Tibial nerve (tissue), 4 donors: ENCODE results near the gene EXOC3L1. TPM values are rescaled to one million over a fixed set of nuclear protein-coding genes. Genes with fewer than 3 reads are reported as not detected.

ENCODE experiments used
- DNase-seq, 2 donors: peaks; one replicate each; pipeline ENCODE4 v3.0.0-alpha.2; 2019; ENCODE audit warnings: low spot score in 2 of 2
- H3K27ac ChIP-seq, 4 donors: fragments of 200-600 bp; sonication (generic) in 3 of 4; one replicate each; pipeline ENCODE4 v1.5.1; 2017 to 2019; ENCODE audit warnings: mild to moderate bottlenecking in 1 of 4
- H3K27me3 ChIP-seq, 2 donors: fragments of 200-600 bp; sonication (generic) in 1 of 2; one replicate each; pipeline versions ENCODE4 v1.5.1 to v1.6.0; 2017 to 2019
- H3K36me3 ChIP-seq, 3 donors: fragments of 200-600 bp; sonication (generic); one replicate each; pipeline ENCODE4 v1.5.1; 2018 to 2019
- H3K4me1 ChIP-seq, 4 donors: fragments of 200-600 bp; sonication (generic) in 3 of 4; one replicate each; pipeline ENCODE4 v1.5.1; 2017 to 2019
- H3K4me3 ChIP-seq, 4 donors: fragments of 200-600 bp; sonication (generic) in 3 of 4; one replicate each; pipeline ENCODE4 v1.5.1; 2017 to 2019; ENCODE audit warnings: mild to moderate bottlenecking in 1 of 4, moderate library complexity in 1 of 4
- H3K9me3 ChIP-seq, 4 donors: fragments of 200-600 bp; sonication (generic) in 3 of 4; one replicate each; pipeline ENCODE4 v1.5.1; 2017 to 2019
- EP300 ChIP-seq, 2 donors: sonication (generic); formaldehyde crosslinking; IDR thresholded peaks; one replicate each; pipeline ENCODE4 v1.6.1; 2017; ENCODE audit warnings: antibody characterized with exemption in 2 of 2, mild to moderate bottlenecking in 1 of 2
- POLR2A ChIP-seq, 2 donors: fragments of 450-650 bp; IDR thresholded peaks; one replicate each; pipeline ENCODE4 v1.6.1; 2017; ENCODE audit warnings: antibody characterized with exemption in 2 of 2, mild to moderate bottlenecking in 2 of 2, moderate library complexity in 2 of 2
- whole genome bisulfite sequencing, 2 donors: methylation state at CpG; one replicate each; pipeline ENCODE4 v1.1.5; 2018; 5-methylcytosine and 5-hydroxymethylcytosine counted together
- total RNA-seq, 4 donors: library from RNA; depleted of rRNA; stranded (reverse); fragments of >200 nt; gene quantifications; one replicate each; pipeline ENCODE4 v1.1.0, GENCODE V29; 2016
- TF ChIP-seq, protein P1 (sequence below), 5 experiments: fragments of 200-600 bp in 3 of 5; fragments of 450-650 bp in 2 of 5; sonication (generic) in 3 of 5; IDR thresholded peaks; one replicate each; pipeline ENCODE4 v1.5.1; 2016 to 2019; ENCODE audit warnings: antibody characterized with exemption in 5 of 5, mild to moderate bottlenecking in 3 of 5, moderate library complexity in 2 of 5

The EXOC3L1 gene
- total RNA-seq, 4 donors from 2014 or later, result 0.66 to 3.9 (median 2.6) TPM

DNA sequence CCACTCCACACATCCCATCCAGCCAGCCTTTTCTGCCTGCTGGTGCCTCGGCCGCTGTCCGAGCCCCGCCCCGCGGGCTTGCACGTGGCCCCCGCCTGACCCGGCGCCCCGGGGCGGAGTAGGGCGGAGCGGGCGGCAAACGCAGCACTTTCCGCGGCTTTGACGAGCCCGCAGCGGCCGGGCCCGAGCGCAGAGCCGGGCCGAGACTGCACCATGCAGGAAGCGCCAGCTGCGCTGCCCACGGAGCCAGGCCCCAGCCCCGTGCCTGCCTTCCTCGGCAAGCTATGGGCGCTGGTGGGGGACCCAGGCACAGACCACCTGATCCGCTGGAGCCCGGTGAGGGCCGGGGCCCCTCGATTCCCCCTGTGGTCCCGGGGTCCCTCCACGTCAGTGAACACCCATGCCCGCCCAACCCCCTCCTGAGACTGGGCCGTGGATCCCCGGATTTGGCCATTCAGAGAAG, 25.3 kb downstream of the EXOC3L1 start, which contains the start of gene HSF4:
HSF4 (plus strand) TSS at position 147 of the 463 bp plus-strand sequence; CDS start at position 214, 67 bp downstream.
- TF ChIP-seq POLR2A (IDR thresholded peaks at IDR 0.05) (peak in 1 of 2 donors; percentile 57), EP300 (IDR thresholded peaks at IDR 0.05) (peak in 1 of 2 donors; percentile 33)
- TF ChIP-seq, protein P1, sequence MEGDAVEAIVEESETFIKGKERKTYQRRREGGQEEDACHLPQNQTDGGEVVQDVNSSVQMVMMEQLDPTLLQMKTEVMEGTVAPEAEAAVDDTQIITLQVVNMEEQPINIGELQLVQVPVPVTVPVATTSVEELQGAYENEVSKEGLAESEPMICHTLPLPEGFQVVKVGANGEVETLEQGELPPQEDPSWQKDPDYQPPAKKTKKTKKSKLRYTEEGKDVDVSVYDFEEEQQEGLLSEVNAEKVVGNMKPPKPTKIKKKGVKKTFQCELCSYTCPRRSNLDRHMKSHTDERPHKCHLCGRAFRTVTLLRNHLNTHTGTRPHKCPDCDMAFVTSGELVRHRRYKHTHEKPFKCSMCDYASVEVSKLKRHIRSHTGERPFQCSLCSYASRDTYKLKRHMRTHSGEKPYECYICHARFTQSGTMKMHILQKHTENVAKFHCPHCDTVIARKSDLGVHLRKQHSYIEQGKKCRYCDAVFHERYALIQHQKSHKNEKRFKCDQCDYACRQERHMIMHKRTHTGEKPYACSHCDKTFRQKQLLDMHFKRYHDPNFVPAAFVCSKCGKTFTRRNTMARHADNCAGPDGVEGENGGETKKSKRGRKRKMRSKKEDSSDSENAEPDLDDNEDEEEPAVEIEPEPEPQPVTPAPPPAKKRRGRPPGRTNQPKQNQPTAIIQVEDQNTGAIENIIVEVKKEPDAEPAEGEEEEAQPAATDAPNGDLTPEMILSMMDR (IDR thresholded peaks at IDR 0.05), result no peak
- Histone ChIP-seq H3K36me3 (no peaks in the 10 kb centered on the region), H3K4me3 (peak within 1 kb of the TSS; percentile 24 to 49 (median 27)), H3K27me3 (peaks cover 0 to 68% of the 10 kb centered on the region in 2 donors), H3K9me3 (no peaks in the 10 kb centered on the region), H3K4me1 (peaks cover 0 to 76% (median 42%) of the 10 kb centered on the region in 4 donors), H3K27ac (peak within 1 kb of the TSS; percentile 58 to 78 (median 66))
- 0 to 1% methylated on average over 4 to 21 of the region's 41 CpGs for WGBS, 2 donors
- peak in 1 of 2 donors; percentile 31 for DNase-seq

DNA sequence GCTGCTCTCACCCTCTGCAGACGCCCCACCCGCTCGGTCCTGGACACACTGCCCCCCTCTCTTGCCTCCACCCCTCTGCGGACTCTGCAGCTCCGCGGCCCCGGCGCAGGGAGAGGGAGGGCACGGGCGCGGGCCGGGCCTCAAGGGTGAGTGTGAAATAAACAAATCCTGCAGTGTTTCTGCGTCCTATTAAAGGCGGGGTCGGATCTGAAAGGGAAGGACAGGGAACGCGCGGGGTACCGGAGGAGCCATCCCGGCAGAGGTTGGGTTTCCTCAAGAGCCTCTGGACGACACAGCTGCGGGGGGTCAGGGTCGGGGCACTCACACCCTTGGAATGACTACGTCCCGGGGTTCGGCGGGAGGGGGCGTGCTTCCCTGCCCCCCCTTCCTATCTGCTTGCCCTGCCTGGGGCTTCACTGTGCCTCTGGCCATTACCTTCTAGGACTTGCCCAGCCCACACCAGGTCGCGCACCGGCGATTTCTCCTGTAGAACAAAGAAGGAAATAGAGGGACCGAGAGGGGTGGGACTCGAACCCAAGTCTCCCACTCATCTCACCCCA, 25.9 kb downstream of the EXOC3L1 start:
- 1 to 6% methylated on average over 24 to 27 of the region's 34 CpGs for WGBS, 2 donors
- Histone ChIP-seq H3K4me3 (peak overlapping the region; percentile 24 to 49 (median 27)), H3K9me3 (no peaks in the 10 kb centered on the region), H3K27ac (peak overlapping the region; percentile 56 to 78 (median 60)), H3K4me1 (peaks cover 0 to 74% (median 38%) of the 10 kb centered on the region in 4 donors), H3K36me3 (no peaks in the 10 kb centered on the region), H3K27me3 (peaks cover 0 to 68% of the 10 kb centered on the region in 2 donors)
- TF ChIP-seq POLR2A (IDR thresholded peaks at IDR 0.05), result no peak
- TF ChIP-seq, protein P1 (IDR thresholded peaks at IDR 0.05), result no peak
- DNase-seq, result no peak

DNA sequence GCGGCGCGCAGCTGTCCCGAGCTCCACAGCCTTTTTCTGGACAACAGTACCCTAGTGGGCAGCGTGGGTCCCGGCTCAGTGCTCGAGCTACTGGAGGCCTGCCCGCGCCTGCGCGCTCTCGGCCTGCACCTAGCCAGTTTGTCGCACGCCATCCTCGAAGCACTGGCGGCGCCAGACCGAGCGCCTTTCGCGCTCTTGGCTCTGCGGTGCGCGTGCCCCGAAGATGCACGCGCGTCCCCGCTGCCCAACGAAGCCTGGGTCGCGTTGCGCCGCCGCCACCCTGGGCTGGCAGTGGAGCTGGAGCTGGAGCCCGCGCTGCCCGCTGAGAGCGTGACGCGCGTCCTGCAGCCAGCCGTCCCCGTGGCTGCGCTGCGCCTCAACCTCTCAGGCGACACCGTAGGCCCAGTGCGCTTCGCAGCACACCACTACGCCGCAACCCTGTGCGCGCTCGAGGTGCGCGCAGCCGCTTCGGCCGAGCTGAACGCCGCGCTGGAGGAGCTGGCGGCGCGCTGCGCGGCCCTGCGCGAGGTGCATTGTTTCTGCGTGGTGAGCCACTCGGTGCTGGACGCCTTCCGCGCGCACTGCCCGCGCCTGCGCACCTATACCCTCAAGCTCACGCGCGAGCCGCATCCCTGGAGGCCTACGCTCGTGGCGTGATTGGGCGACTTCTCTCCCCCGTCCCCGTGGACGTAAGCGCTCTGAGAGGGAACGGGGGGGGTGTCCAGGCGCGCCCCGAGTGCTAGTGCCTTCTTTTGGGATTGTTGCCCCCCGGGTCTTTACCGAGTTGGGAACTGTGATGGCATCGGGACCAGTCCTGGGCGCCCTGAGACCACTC, 26.6 kb downstream of the EXOC3L1 start:
- DNase-seq, result peak in 1 of 2 donors; percentile 16
- peak overlapping the region; percentile 56 to 78 (median 60) for H3K27ac ChIP-seq
- H3K9me3 ChIP-seq, result no peaks in the 10 kb centered on the region
- H3K27me3 ChIP-seq, result peaks cover 0 to 64% of the 10 kb centered on the region in 2 donors
- no peaks in the 10 kb centered on the region for H3K36me3 ChIP-seq
- H3K4me3 ChIP-seq, result peak overlapping the region; percentile 24 to 49 (median 27)
- peaks cover 0 to 73% (median 39%) of the 10 kb centered on the region in 4 donors for H3K4me1 ChIP-seq
- TF ChIP-seq, protein P1 (IDR thresholded peaks at IDR 0.05), result no peak
- TF ChIP-seq EP300 (IDR thresholded peaks at IDR 0.05), result no peak
- TF ChIP-seq POLR2A (IDR thresholded peaks at IDR 0.05), result peak in 1 of 2 donors; percentile 27
- WGBS, 2 donors, result 4 to 6% methylated on average over 43 to 72 of the region's 99 CpGs

DNA sequence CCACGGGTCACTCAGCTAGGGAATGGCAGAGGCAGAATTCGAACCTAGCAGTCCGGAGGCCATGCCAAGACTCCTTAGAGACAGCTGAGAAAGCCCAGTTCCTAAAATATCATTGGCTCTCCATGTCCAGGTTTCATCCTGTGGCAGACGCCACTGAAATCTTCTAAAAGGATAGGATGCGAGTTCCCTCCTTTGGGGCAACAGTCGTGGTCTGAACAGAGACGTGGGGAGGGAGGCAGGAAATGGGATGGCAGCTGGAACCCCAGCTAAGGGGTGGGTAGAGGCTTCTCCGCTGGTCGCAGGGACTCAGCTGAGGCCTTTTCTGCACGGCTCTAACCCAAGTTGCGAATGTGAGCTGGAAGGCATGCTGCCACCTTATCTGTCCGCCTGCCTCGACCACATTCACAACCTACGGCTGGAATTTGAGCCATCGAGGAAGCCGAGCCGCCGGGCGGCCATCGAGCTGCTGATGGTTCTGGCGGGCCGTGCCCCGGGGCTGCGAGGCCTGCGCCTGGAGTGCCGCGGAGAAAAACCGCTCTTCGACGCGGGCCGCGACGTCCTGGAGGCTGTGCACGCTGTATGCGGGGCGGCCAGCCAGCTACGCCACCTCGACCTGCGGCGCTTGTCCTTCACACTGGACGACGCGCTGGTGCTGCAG, 27.3 kb downstream of the EXOC3L1 start:
- peak overlapping the region in 1 of 4 donors; percentile 78 for H3K27ac ChIP-seq
- peaks cover 0 to 73% (median 39%) of the 10 kb centered on the region in 4 donors for H3K4me1 ChIP-seq

More for the DNA sequence above, 27.3 kb downstream of the EXOC3L1 start:
- TF ChIP-seq, protein P1 (IDR thresholded peaks at IDR 0.05), result no peak
- TF ChIP-seq POLR2A (IDR thresholded peaks at IDR 0.05), result no peak
- no peak for TF ChIP-seq EP300 (IDR thresholded peaks at IDR 0.05)
- peak overlapping the region in 2 of 4 donors; percentile 26 to 49 for H3K4me3 ChIP-seq
- DNase-seq, result no peak
- 24 to 37% methylated on average over 15 to 24 of the region's 44 CpGs for WGBS, 2 donors
- peaks cover 0 to 60% of the 10 kb centered on the region in 2 donors for H3K27me3 ChIP-seq
- no peaks in the 10 kb centered on the region for H3K36me3 ChIP-seq
- H3K9me3 ChIP-seq, result no peaks in the 10 kb centered on the region
